Breast epithelium (tissue), 3 donors: ENCODE measurements around the gene MAST3.

Source experiments
- CTCF ChIP-seq, 3 donors: fragments of 450-650 bp; IDR thresholded peaks; one replicate each; pipeline ENCODE4 v1.5.1; 2016 to 2017; ENCODE audit warnings: antibody characterized with exemption in 3 of 3, mild to moderate bottlenecking in 3 of 3, moderate library complexity in 3 of 3
- POLR2A ChIP-seq: fragments of 450-650 bp; IDR thresholded peaks from one replicate; pipeline ENCODE4 v1.6.1; 2016; ENCODE audit warnings: antibody characterized with exemption, mild to moderate bottlenecking, moderate library complexity
- POLR2AphosphoS5 ChIP-seq, 3 donors: sonication (generic); formaldehyde crosslinking; IDR thresholded peaks; one replicate each; pipeline ENCODE4 v1.6.1; 2017; ENCODE audit warnings: antibody characterized with exemption in 3 of 3

- TF ChIP-seq POLR2A = no peak
- no peak for TF ChIP-seq CTCF (IDR thresholded peaks at IDR 0.05)
- TF ChIP-seq POLR2AphosphoS5 (IDR thresholded peaks at IDR 0.05) = no peak
These were observed 47.3 kb downstream of the MAST3 start for GRCh38 chr19:18144906-18145305.
